SK-N-SH treated with all-trans-retinoic acid at 6 μM for 48 hours (cell line): Measurements from ENCODE around the gene PCDH9.
A peak's percentile ranks its signal among the peaks of the same experiment; 100 is the strongest.

ENCODE experiments used
- ARNTL ChIP-seq: fragments of 450-650 bp; formaldehyde crosslinking; IDR thresholded peaks from 2 replicates; pipeline ENCODE4 v1.5.0; 2020; ENCODE audit warnings: low read depth, mild to moderate bottlenecking, moderate library complexity, borderline replicate concordance
- BACH2 ChIP-seq: fragments of 250-450 bp; sonication (Bioruptor Pico); IDR thresholded peaks from 2 replicates; pipeline ENCODE4 v1.9.0; 2021; ENCODE audit warnings: mild to moderate bottlenecking, borderline replicate concordance
- CSDC2 ChIP-seq: fragments of 250-450 bp; sonication (Bioruptor Pico); IDR thresholded peaks from 2 replicates; pipeline ENCODE4 v1.5.0; 2020; ENCODE audit warnings: mild to moderate bottlenecking, moderate library complexity
- CSRNP3 ChIP-seq: fragments of 250-450 bp; sonication (Bioruptor Pico); IDR thresholded peaks from 2 replicates; pipeline ENCODE4 v1.5.1; 2021; ENCODE audit warnings: mild to moderate bottlenecking, moderate library complexity
- GLIS3 ChIP-seq: fragments of 250-450 bp; sonication (Bioruptor Pico); IDR thresholded peaks from 2 replicates; pipeline ENCODE4 v1.5.0; 2020; ENCODE audit warnings: mild to moderate bottlenecking, moderate library complexity
- ISL1 ChIP-seq: fragments of 250-450 bp; sonication (Bioruptor Pico); IDR thresholded peaks from 2 replicates; pipeline ENCODE4 v2.1.2; 2022; ENCODE audit warnings: mild to moderate bottlenecking, moderate library complexity
- OSR1 ChIP-seq: fragments of 250-450 bp; sonication (Bioruptor Pico); IDR thresholded peaks from 2 replicates; pipeline ENCODE4 v1.8.0; 2022; ENCODE audit warnings: moderate library complexity, mild to moderate bottlenecking, inconsistent platforms
- SNAI2 ChIP-seq: fragments of 250-450 bp; sonication (Bioruptor Pico); IDR thresholded peaks from 2 replicates; pipeline ENCODE4 v1.5.0; 2020; ENCODE audit warnings: mild to moderate bottlenecking, moderate library complexity
- TOX ChIP-seq: fragments of 250-450 bp; sonication (Bioruptor Pico); IDR thresholded peaks from 2 replicates; pipeline ENCODE4 v1.8.0; 2021; ENCODE audit warnings: mild to moderate bottlenecking, moderate library complexity, borderline replicate concordance
- ZFP30 ChIP-seq: fragments of 450-650 bp; formaldehyde crosslinking; IDR thresholded peaks from 2 replicates; pipeline ENCODE4 v1.5.0; 2022; ENCODE audit warnings: mild to moderate bottlenecking, moderate library complexity
- ZNF565 ChIP-seq: fragments of 450-650 bp; formaldehyde crosslinking; conservative IDR thresholded peaks from 2 replicates; pipeline ENCODE4 v1.5.0; 2020; ENCODE audit warnings: low read depth, mild to moderate bottlenecking, moderate library complexity
- TF ChIP-seq, protein P1 (sequence below): fragments of 250-450 bp; sonication (Bioruptor Pico); IDR thresholded peaks from 2 replicates; pipeline ENCODE4 v1.8.0; 2020; ENCODE audit warnings: mild to moderate bottlenecking, moderate library complexity, borderline replicate concordance
- TF ChIP-seq, protein P2 (sequence below): fragments of 250-450 bp; sonication (Bioruptor Pico); IDR thresholded peaks from 2 replicates; pipeline ENCODE4 v1.8.0; 2021; ENCODE audit warnings: low read depth, mild to moderate bottlenecking, moderate library complexity, borderline replicate concordance

GRCh38 chr13:66887088-66887487 lies 343.0 kb downstream of the PCDH9 start:
- TF ChIP-seq CSDC2: no peak
- TF ChIP-seq ARNTL (CRISPR knock-in tag): no peak
- TF ChIP-seq, protein P1, sequence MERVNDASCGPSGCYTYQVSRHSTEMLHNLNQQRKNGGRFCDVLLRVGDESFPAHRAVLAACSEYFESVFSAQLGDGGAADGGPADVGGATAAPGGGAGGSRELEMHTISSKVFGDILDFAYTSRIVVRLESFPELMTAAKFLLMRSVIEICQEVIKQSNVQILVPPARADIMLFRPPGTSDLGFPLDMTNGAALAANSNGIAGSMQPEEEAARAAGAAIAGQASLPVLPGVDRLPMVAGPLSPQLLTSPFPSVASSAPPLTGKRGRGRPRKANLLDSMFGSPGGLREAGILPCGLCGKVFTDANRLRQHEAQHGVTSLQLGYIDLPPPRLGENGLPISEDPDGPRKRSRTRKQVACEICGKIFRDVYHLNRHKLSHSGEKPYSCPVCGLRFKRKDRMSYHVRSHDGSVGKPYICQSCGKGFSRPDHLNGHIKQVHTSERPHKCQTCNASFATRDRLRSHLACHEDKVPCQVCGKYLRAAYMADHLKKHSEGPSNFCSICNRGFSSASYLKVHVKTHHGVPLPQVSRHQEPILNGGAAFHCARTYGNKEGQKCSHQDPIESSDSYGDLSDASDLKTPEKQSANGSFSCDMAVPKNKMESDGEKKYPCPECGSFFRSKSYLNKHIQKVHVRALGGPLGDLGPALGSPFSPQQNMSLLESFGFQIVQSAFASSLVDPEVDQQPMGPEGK (CRISPR knock-in tag): no peak
- no peak for TF ChIP-seq TOX
- TF ChIP-seq, protein P2, sequence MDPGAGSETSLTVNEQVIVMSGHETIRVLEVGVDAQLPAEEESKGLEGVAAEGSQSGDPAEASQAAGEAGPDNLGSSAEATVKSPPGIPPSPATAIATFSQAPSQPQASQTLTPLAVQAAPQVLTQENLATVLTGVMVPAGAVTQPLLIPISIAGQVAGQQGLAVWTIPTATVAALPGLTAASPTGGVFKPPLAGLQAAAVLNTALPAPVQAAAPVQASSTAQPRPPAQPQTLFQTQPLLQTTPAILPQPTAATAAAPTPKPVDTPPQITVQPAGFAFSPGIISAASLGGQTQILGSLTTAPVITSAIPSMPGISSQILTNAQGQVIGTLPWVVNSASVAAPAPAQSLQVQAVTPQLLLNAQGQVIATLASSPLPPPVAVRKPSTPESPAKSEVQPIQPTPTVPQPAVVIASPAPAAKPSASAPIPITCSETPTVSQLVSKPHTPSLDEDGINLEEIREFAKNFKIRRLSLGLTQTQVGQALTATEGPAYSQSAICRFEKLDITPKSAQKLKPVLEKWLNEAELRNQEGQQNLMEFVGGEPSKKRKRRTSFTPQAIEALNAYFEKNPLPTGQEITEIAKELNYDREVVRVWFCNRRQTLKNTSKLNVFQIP (CRISPR knock-in tag): no peak
- TF ChIP-seq CSRNP3 (CRISPR knock-in tag): no peak
- no peak for TF ChIP-seq ZFP30 (CRISPR knock-in tag)
- TF ChIP-seq SNAI2 (CRISPR knock-in tag): no peak
- TF ChIP-seq ISL1 (CRISPR knock-in tag): peak; percentile 55
- TF ChIP-seq OSR1: no peak
- no peak for TF ChIP-seq BACH2 (CRISPR knock-in tag)
- TF ChIP-seq GLIS3: no peak
- no peak for TF ChIP-seq ZNF565 (CRISPR knock-in tag)
